ENCODE results near the gene ROBO1.

ROBO1 gene

GRCh38 chr3:79052054-79052681 lies 715.6 kb downstream of the ROBO1 start:
- TF ChIP-seq TARDBP (IDR thresholded peaks at IDR 0.05): no peak
- no peak for TF ChIP-seq ZNF384 (IDR thresholded peaks at IDR 0.05)
- no peak for TF ChIP-seq ELF4 (IDR thresholded peaks at IDR 0.05)
- no peak for TF ChIP-seq SUZ12 (IDR thresholded peaks at IDR 0.05)
- no peak for TF ChIP-seq NFRKB (IDR thresholded peaks at IDR 0.05)
- TF ChIP-seq FOXA1 (IDR thresholded peaks at IDR 0.05): no peak
- no peak for TF ChIP-seq PKNOX1 (IDR thresholded peaks at IDR 0.05)
- TF ChIP-seq SP1 (IDR thresholded peaks at IDR 0.05): no peak
- TF ChIP-seq FOXM1 (IDR thresholded peaks at IDR 0.05; ENCODE audit: borderline replicate concordance): no peak
- no peak for TF ChIP-seq HDGF (IDR thresholded peaks at IDR 0.05; ENCODE audit: borderline replicate concordance)
- TF ChIP-seq BHLHE40 (IDR thresholded peaks at IDR 0.05; ENCODE audit: borderline replicate concordance): no peak
- no peak for TF ChIP-seq CTBP1 (IDR thresholded peaks at IDR 0.05; ENCODE audit: borderline replicate concordance)
- no peak for TF ChIP-seq ARNT (IDR thresholded peaks at IDR 0.05)
- ChIA-PET POLR2A (no interaction called here), CTCF (no interaction called here)
- DNase-seq (ENCODE audit: extremely low spot score): no peak

GRCh38 chr3:79047581-79047980 lies 720.2 kb downstream of the ROBO1 start:
- POLR2A ChIA-PET: no interaction called here
- CTCF ChIA-PET: no interaction called here
- TF ChIP-seq ARNT (IDR thresholded peaks at IDR 0.05): no peak

GRCh38 chr3:79041621-79042020 lies 726.2 kb downstream of the ROBO1 start:
- POLR2A ChIA-PET: no interaction called here
- no peak for DNase-seq (ENCODE audit: extremely low spot score)
- CTCF ChIA-PET: no interaction called here
- TF ChIP-seq FOXM1 (IDR thresholded peaks at IDR 0.05; ENCODE audit: borderline replicate concordance) (no peak), NFRKB (IDR thresholded peaks at IDR 0.05) (no peak), L3MBTL2 (conservative IDR thresholded peaks at IDR 0.05) (no peak), CTBP1 (IDR thresholded peaks at IDR 0.05; ENCODE audit: borderline replicate concordance) (no peak), HDGF (IDR thresholded peaks at IDR 0.05; ENCODE audit: borderline replicate concordance) (no peak), BHLHE40 (IDR thresholded peaks at IDR 0.05; ENCODE audit: borderline replicate concordance) (no peak), SUZ12 (IDR thresholded peaks at IDR 0.05) (no peak), SP1 (IDR thresholded peaks at IDR 0.05) (no peak), TARDBP (IDR thresholded peaks at IDR 0.05) (no peak), FOXK2 (IDR thresholded peaks at IDR 0.05) (no peak), PKNOX1 (IDR thresholded peaks at IDR 0.05) (no peak), ZNF384 (IDR thresholded peaks at IDR 0.05) (no peak), ELF4 (IDR thresholded peaks at IDR 0.05) (no peak), ARNT (IDR thresholded peaks at IDR 0.05) (no peak), LEF1 (IDR thresholded peaks at IDR 0.05; ENCODE audit: borderline replicate concordance) (no peak), FOXA1 (IDR thresholded peaks at IDR 0.05) (no peak)

More at GRCh38 chr3:79047581-79047980, 720.2 kb downstream of the ROBO1 start:
- DNase-seq (ENCODE audit: extremely low spot score): no peak

GRCh38 chr3:79040701-79041100 lies 727.1 kb downstream of the ROBO1 start:
- CTCF ChIA-PET: no interaction called here
- POLR2A ChIA-PET: no interaction called here
- no peak for DNase-seq (ENCODE audit: extremely low spot score)

GRCh38 chr3:79040091-79040490 lies 727.7 kb downstream of the ROBO1 start:
- DNase-seq (ENCODE audit: extremely low spot score): no peak
- CTCF ChIA-PET: no interaction called here
- POLR2A ChIA-PET: no interaction called here
- TF ChIP-seq FOXA1 (IDR thresholded peaks at IDR 0.05) (no peak), NFRKB (IDR thresholded peaks at IDR 0.05) (no peak), FOXM1 (IDR thresholded peaks at IDR 0.05; ENCODE audit: borderline replicate concordance) (no peak), CTBP1 (IDR thresholded peaks at IDR 0.05; ENCODE audit: borderline replicate concordance) (no peak), LEF1 (IDR thresholded peaks at IDR 0.05; ENCODE audit: borderline replicate concordance) (no peak), TARDBP (IDR thresholded peaks at IDR 0.05) (no peak), FOXK2 (IDR thresholded peaks at IDR 0.05) (no peak), PKNOX1 (IDR thresholded peaks at IDR 0.05) (no peak), ZNF384 (IDR thresholded peaks at IDR 0.05) (no peak)

More at GRCh38 chr3:79040701-79041100, 727.1 kb downstream of the ROBO1 start:
- TF ChIP-seq HDGF (IDR thresholded peaks at IDR 0.05; ENCODE audit: borderline replicate concordance) (no peak), TARDBP (IDR thresholded peaks at IDR 0.05) (no peak), FOXA1 (IDR thresholded peaks at IDR 0.05) (no peak), ELF4 (IDR thresholded peaks at IDR 0.05) (no peak), NFRKB (IDR thresholded peaks at IDR 0.05) (no peak), ARNT (IDR thresholded peaks at IDR 0.05) (no peak), SUZ12 (IDR thresholded peaks at IDR 0.05) (no peak), FOXM1 (IDR thresholded peaks at IDR 0.05; ENCODE audit: borderline replicate concordance) (no peak), FOXK2 (IDR thresholded peaks at IDR 0.05) (no peak), ZNF384 (IDR thresholded peaks at IDR 0.05) (no peak), BHLHE40 (IDR thresholded peaks at IDR 0.05; ENCODE audit: borderline replicate concordance) (no peak), CTBP1 (IDR thresholded peaks at IDR 0.05; ENCODE audit: borderline replicate concordance) (no peak), PKNOX1 (IDR thresholded peaks at IDR 0.05) (no peak), LEF1 (IDR thresholded peaks at IDR 0.05; ENCODE audit: borderline replicate concordance) (no peak), L3MBTL2 (conservative IDR thresholded peaks at IDR 0.05) (no peak), SP1 (IDR thresholded peaks at IDR 0.05) (no peak)

- ChIA-PET POLR2A (no interaction called here), CTCF (no interaction called here)
- DNase-seq (ENCODE audit: extremely low spot score): no peak
- TF ChIP-seq TARDBP (IDR thresholded peaks at IDR 0.05): no peak
Observed at GRCh38 chr3:79039192-79039591, 728.6 kb downstream of the ROBO1 start.
